K562 (cell line): ENCODE data around the gene NAA80. TPM values are rescaled to one million over a fixed set of nuclear protein-coding genes. Genes with fewer than 3 reads are reported as not detected.

Experiments used
- ATAC-seq: fragments of 200-7000 bp; cut with Tn5 transposase; 3 replicates; pipeline ENCODE4 v1.9.1; 2020; ENCODE audit warnings: moderate library complexity
- BruUV-seq: library from RNA; stranded (reverse); fragments of 400-500 nt; replicated peaks from 2 replicates; lab custom pipeline; 2021; lab: Mats Ljungman, UMichigan
- CTCF ChIA-PET: fragments of 300-600 bp; formaldehyde crosslinking; extraction: SDS; loops from one replicate; lab custom pipeline; 2021; ENCODE audit warnings: low intra/inter-chr PET ratio; lab: Yijun Ruan, JAX
- POLR2A ChIA-PET: fragments of 300-600, 350-650 bp; sonication (Branson Sonifier 250); formaldehyde crosslinking; extraction: SDS; loops from one replicate; lab custom pipeline; 2021; ENCODE audit warnings: antibody characterized with exemption, inconsistent platforms; lab: Yijun Ruan, JAX
- DNase-seq, 4 experiments: peaks; one replicate each; pipeline versions ENCODE4 v3.0.0 to v3.0.0-alpha.2; 2011 to 2018; ENCODE audit warnings: low spot score in 3 of 4, mixed read lengths in 3 of 4; ENCODE audit errors: extremely low read depth in 1 of 4
- FAIRE-seq: peaks from 2 replicates; lab custom pipeline; 2011; peaks lifted over from hg19 to GRCh38; lab: Jason Lieb, UNC
- H2AFZ ChIP-seq: 2 replicates; pipeline ENCODE4 v1.6.0; 2011; ENCODE audit warnings: low read depth, low read length, control low read depth, inconsistent platforms
- H3K27ac ChIP-seq: fragments of 200-600 bp; 3 replicates; pipeline ENCODE4 v1.8.0; 2011; ENCODE audit warnings: low read depth, mild to moderate bottlenecking, control low read depth, inconsistent platforms, low read length, moderate library complexity, mixed read lengths; ENCODE audit errors: extremely low read depth
- H3K27me3 ChIP-seq, 2 experiments: fragments of 300-600 bp in 1 of 2; 2 replicates in 1 of 2; 3 replicates in 1 of 2; pipeline versions ENCODE4 v1.6.0 to v1.8.0; 2011; ENCODE audit warnings: inconsistent platforms in 2 of 2, low read length in 2 of 2, mild to moderate bottlenecking in 1 of 2, mixed read lengths in 1 of 2, moderate library complexity in 1 of 2; ENCODE audit not compliant: control insufficient read depth in 2 of 2, insufficient read depth in 2 of 2
- H3K36me3 ChIP-seq: fragments of 300-600 bp; 3 replicates; pipeline ENCODE4 v1.8.0; 2011; ENCODE audit warnings: mild to moderate bottlenecking, low read length, inconsistent platforms; ENCODE audit not compliant: control insufficient read depth, insufficient read depth
- H3K4me1 ChIP-seq, 2 experiments: fragments of 200-600 bp in 1 of 2; replicated peaks in 1 of 2; 2 replicates in 1 of 2; 3 replicates in 1 of 2; pipeline versions ENCODE4 v1.5.1 to v1.8.0; 2011; ENCODE audit warnings: inconsistent platforms in 2 of 2, low read length in 2 of 2, mild to moderate bottlenecking in 1 of 2, mixed read lengths in 1 of 2, moderate library complexity in 1 of 2; ENCODE audit not compliant: control insufficient read depth in 2 of 2, insufficient read depth in 2 of 2
- H3K4me2 ChIP-seq: 2 replicates; pipeline ENCODE4 v1.6.1; 2011; ENCODE audit warnings: low read length, control low read depth, inconsistent platforms, mixed read lengths; ENCODE audit not compliant: insufficient read depth
- H3K4me3 ChIP-seq: fragments of 200-600 bp; sonication (generic), shearing (Covaris generic); 2 replicates; pipeline ENCODE4 v1.5.1; 2016; ENCODE audit warnings: control low read depth, inconsistent platforms
- H3K79me2 ChIP-seq: fragments of 200-600 bp; 3 replicates; pipeline ENCODE4 v1.8.0; 2011; ENCODE audit warnings: low read length, inconsistent platforms; ENCODE audit not compliant: control insufficient read depth, insufficient read depth
- H3K9ac ChIP-seq, 2 experiments: 2 replicates each; pipeline versions ENCODE4 v1.6.0 to v1.6.1; 2011; ENCODE audit warnings: low read depth in 2 of 2, low read length in 2 of 2, control low read depth in 1 of 2, inconsistent platforms in 1 of 2, mild to moderate bottlenecking in 1 of 2, mixed read lengths in 1 of 2; ENCODE audit not compliant: insufficient read depth in 1 of 2
- H3K9me1 ChIP-seq: one replicate; pipeline ENCODE4 v1.6.0; 2011; ENCODE audit warnings: inconsistent platforms, mild to moderate bottlenecking, low read length, moderate library complexity; ENCODE audit not compliant: control insufficient read depth, insufficient read depth
- H3K9me3 ChIP-seq: replicated peaks from 2 replicates; pipeline ENCODE4 v1.5.1; 2011; ENCODE audit warnings: low read depth, low read length, inconsistent platforms; ENCODE audit not compliant: control insufficient read depth, insufficient read depth
- H4K20me1 ChIP-seq: replicated peaks from 2 replicates; pipeline ENCODE4 v1.6.1; 2011; ENCODE audit warnings: low read length, inconsistent platforms, mixed read lengths; ENCODE audit not compliant: control insufficient read depth, insufficient read depth
- CSDE1 ChIP-seq, 2 experiments: fragments of 450-650 bp; IDR thresholded peaks; 2 replicates each; pipeline ENCODE4 v1.6.1; 2016; ENCODE audit warnings: mild to moderate bottlenecking in 1 of 2
- E2F3 ChIP-seq: fragments of 250-450 bp; sonication (Bioruptor Pico); IDR thresholded peaks from 2 replicates; pipeline ENCODE4 v1.4.0; 2020; ENCODE audit warnings: mild to moderate bottlenecking
- MXI1 ChIP-seq: IDR thresholded peaks from 2 replicates; pipeline ENCODE4 v1.6.1; 2011; ENCODE audit warnings: low read depth, mild to moderate bottlenecking, improper control_type of control experiment, low read length
- ZNF778 ChIP-seq: fragments of 450-650 bp; formaldehyde crosslinking; IDR thresholded peaks from 2 replicates; pipeline ENCODE4 v1.4.0; 2020; ENCODE audit warnings: mild to moderate bottlenecking, moderate library complexity
- WGBS: fragments of 100-300 bp; shearing (Covaris generic); methylation state at CpG from one replicate; pipeline ENCODE4 v1.1.6; 2016; ENCODE audit warnings: low coverage, mixed read lengths; ENCODE audit not compliant: insufficient coverage; ENCODE audit errors: missing lambda C conversion rate; 5-methylcytosine and 5-hydroxymethylcytosine counted together
- in situ Hi-C: fragments of 300-500 bp; cut with MboI; formaldehyde crosslinking; loops from 4 replicates; pipeline ENCODE4 v1.15.0; 2018; ENCODE audit warnings: inconsistent platforms, mixed read lengths
- intact Hi-C: fragments of 100-400 bp; cut with micrococcal nuclease; formaldehyde crosslinking; loops from 2 replicates; pipeline ENCODE4 v1.14.2; 2022
- polyA plus RNA-seq, 8 experiments: library from polyadenylated mRNA; depleted of rRNA in 4 of 8; stranded (reverse) in 5 of 8; unstranded in 3 of 8; fragments of >200 nt; fragmentation: Nextera tagmentation in 2 of 8; fragmentation: Illumina TruSeq in 1 of 8; extraction: Ambion mirVana in 2 of 8; extraction: Trizol in 1 of 8; gene quantifications; 2 replicates each; pipeline versions ENCODE4 v1.2.1 to v1.2.3, GENCODE V29; 2011 to 2014; ENCODE audit warnings: inconsistent platforms in 1 of 8, missing spikeins in 1 of 8
- total RNA-seq, 7 experiments: library from RNA; depleted of rRNA in 6 of 7; stranded (reverse); fragments of >200 nt in 6 of 7; fragmentation: Illumina TruSeq in 2 of 7; extraction: Trizol in 2 of 7; gene quantifications; 2 replicates each; pipeline versions ENCODE4 v1.2.1 to v1.2.3, GENCODE V29; 2011 to 2021; ENCODE audit warnings: low replicate concordance in 1 of 7

Gene NAA80
- total and polyA plus RNA-seq, 9 of the 15 experiments (the other 6 are each of a cell fraction or from before 2014, with no cell fraction given): 0.82 to 24.0 (median 8.6) TPM

DNA sequence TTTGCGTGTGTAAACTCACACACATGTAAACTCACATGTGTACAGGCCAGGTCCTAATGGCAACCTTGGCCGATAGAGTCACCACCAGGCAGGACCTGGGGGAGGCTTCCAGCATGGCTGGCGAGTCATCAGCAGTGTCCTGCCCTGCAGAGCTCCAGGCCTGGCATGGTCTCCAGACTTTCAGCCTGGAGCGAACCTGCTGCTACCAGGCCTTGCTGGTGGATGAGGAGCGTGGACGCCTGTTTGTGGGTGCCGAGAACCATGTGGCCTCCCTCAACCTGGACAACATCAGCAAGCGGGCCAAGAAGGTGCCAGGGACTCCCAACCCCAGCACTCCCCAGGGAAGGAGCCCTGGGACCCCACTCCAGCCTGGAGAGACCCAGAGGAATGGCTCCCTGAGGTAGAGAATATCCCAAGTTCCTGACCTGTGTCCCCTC is 29.2 kb downstream of the NAA80 start (continued):
- TF ChIP-seq MXI1 (no peak), CSDE1 (IDR thresholded peaks at IDR 0.05) (no peak)

- Histone ChIP-seq H3K27ac (no peak overlapping the region), H3K9ac (0 out of 4 replicates have a peak overlapping the region, but pooled peaks of 1 of the 2 experiments have one; percentile 2)
- POLR2A ChIA-PET: interaction anchor here (0.5 to 1.0 kb wide), 2 partner anchors 23 to 105 kb away, joined by 3 read pairs; no protein-coding TSS in a partner anchor
Observed at GRCh38 chr3:50269460-50269859, 29.7 kb downstream of the NAA80 start.

More at GRCh38 chr3:50269460-50269859, 29.7 kb downstream of the NAA80 start:
- Histone ChIP-seq H3K9me3 (no peaks in the 10 kb centered on the region), H3K4me1 (peaks cover 4 to 65% of the 10 kb centered on the region in 2 experiments; a peak in 3 of 5 replicates), H3K4me3 (no peak overlapping the region), H3K4me2 (no peak overlapping the region), H3K27me3 (no peaks in the 10 kb centered on the region), H3K9me1 (no peaks in the 10 kb centered on the region), H2AFZ (no peak overlapping the region), H3K36me3 (no peaks in the 10 kb centered on the region), H4K20me1 (no peaks in the 10 kb centered on the region; the same call in 1 of the 2 replicates), H3K79me2 (no peaks in the 10 kb centered on the region)
- ATAC-seq (no peak), DNase-seq (no peak), FAIRE-seq (no peak)
- CTCF ChIA-PET: interaction anchor here (0.6 kb wide), 1 partner anchor 43 kb away, joined by 3 read pairs; no protein-coding TSS in a partner anchor
- intact Hi-C loops: no loop called here
- TF ChIP-seq E2F3 (CRISPR knock-in tag): no peak
- no peak for TF ChIP-seq ZNF778 (CRISPR knock-in tag)
- in situ Hi-C loops: no loop called here
- 11% methylated on average over 3 of the region's 4 CpGs for WGBS
- BruUV-seq: no TSS peak
